Esophagus squamous epithelium (tissue), 4 donors: ENCODE data around the gene CMTM1.

Source experiments
- CTCF ChIP-seq, 6 experiments: fragments of 450-650 bp in 4 of 6; fragments of 200-600 bp in 2 of 6; sonication (generic) in 2 of 6; IDR thresholded peaks; one replicate each; pipeline ENCODE4 v1.5.1; 2016 to 2019; ENCODE audit warnings: antibody characterized with exemption in 6 of 6, mild to moderate bottlenecking in 4 of 6, moderate library complexity in 4 of 6
- POLR2A ChIP-seq, 4 donors: fragments of 450-650 bp; IDR thresholded peaks; one replicate each; pipeline ENCODE4 v1.6.1; 2017; ENCODE audit warnings: antibody characterized with exemption in 4 of 4, mild to moderate bottlenecking in 4 of 4, moderate library complexity in 3 of 4

GRCh38 chr16:66572356-66572755 is 6.1 kb downstream of the CMTM1 start:
- no peak for TF ChIP-seq CTCF (IDR thresholded peaks at IDR 0.05)
- no peak for TF ChIP-seq POLR2A (IDR thresholded peaks at IDR 0.05)
